ENCODE results near the gene JUP. TPM values are rescaled to one million over a fixed set of nuclear protein-coding genes. Genes with fewer than 3 reads are reported as not detected.

Gene JUP
- total RNA-seq, 1 donor from 2014 or later, result 58.3 TPM

DNA sequence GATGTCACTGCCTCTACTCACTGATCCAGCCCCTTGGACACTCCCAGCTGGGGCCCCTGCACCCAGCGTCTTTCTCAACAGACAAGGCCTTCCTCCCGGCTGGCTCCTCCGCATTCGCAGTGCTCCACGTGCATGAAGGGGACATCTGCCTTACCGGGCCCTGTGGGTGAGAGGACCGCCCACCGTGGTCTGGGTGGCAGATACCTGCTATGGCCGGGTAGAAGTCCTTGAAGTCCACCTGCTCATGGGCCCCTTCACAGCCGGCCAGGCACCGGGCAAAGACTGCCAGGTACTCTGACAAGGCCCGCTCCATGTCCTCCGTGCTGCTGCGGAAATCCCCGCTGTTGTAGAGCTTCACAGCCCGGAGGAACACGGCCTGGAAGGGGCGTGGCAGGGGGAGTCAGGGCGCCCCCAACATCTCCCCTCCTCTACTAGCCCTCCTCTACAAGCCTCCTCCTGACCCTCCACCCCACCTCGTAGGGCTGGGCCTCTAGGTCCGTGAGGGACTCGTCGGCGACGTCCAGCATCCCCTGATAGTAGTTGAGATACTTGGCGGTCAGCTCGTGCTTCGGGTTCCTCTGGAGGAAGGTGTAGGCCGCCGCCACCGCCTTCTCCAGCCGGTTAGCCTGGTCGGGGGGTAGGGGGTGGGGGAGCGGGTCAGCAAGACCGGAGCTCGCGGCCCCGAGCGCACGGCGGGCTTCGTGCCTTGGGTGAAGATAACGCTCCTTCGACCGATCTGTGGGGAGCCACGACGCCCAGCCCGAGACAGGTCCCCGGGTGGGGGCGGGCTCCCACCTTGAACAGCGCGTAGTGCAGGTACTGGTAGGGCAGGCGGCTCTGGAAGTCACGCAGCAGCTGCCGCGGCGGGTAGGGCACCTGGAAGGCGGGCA, 24.4 kb upstream of the JUP start:
- no peak for DNase-seq (ENCODE audit: low spot score)

DNA sequence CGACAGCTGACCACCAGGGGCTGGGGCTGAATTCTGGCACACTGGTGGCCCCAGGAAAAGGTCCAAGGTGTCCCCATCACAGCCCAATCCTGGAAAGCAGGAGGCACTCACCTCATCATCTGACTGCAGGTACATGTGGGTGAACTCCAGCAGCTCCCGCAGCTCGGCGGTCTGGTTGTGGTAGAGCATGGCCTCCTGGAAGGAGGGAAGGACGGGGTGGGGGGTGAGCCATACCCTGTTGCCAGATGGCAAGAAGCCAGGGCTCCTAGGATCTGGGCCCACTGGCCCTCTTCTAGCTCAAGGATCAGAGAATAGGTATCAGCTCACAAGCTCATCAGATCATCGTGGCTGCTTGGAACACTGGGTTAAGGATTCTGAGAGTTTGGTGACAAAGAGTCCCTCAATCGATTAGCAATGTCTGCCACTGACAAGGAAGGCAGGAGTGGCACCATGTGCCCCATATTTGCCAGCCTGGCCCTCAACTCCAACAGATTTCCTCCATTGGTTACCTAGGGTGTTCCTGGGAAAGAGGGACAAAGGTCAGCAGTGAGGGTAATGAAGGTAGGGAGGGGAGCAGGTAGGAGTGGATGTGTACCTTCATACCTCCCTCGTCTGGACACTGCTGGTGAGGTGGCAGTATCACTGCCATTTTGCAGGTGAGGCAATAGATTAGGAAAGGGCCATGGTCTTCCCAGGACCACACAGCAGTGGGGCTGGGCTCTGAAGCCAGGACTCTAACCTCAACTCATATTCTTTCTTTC, 20.4 kb upstream of the JUP start:
- DNase-seq (ENCODE audit: low spot score), result no peak

DNA sequence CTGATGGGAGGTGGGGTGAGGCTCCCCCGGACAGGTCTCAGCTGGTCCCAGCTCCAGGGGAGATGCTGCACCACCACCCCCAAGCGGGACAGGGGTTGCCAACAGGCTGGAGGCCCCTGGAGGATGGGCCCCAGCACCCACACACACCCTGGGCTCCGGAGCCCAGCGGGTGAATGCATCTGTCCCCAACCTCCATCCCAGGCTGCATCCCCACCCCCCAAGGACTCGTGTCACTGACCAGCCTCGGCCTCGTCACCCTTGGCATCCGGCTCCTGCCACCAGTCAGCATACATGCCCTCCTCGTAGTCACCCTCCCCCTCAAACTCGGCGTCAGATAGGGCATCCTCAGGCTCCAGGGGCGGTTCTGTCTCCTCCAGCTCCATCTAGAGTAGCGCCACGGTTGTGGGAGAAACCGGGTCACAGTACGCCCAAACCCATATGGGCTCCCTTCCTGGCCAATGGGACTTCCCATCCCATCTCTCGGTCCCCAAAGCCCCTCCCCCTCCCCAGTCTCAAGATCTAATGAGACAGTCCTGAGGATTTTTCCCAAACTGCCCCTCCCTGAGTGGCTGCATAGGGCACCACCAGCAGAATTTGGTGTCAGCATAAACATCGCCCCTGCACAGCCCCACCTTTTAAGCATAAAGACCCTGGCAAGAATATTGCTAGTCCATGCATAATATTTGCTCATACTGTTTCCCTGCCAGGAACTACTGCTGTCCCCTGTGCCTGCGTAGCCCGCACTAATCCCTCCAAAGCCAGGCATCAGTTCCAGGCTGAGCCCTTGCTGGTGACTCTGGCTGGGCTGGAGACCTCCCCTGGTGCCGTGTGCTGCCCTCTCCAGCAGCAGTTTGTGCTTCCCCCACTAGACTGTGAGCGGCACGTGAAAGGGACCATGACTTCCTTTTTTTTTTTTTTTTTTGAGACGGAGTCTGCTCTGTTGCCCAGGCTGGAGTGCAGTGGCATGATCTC, 16.8 kb upstream of the JUP start:
- no peak for DNase-seq (ENCODE audit: low spot score)

DNA sequence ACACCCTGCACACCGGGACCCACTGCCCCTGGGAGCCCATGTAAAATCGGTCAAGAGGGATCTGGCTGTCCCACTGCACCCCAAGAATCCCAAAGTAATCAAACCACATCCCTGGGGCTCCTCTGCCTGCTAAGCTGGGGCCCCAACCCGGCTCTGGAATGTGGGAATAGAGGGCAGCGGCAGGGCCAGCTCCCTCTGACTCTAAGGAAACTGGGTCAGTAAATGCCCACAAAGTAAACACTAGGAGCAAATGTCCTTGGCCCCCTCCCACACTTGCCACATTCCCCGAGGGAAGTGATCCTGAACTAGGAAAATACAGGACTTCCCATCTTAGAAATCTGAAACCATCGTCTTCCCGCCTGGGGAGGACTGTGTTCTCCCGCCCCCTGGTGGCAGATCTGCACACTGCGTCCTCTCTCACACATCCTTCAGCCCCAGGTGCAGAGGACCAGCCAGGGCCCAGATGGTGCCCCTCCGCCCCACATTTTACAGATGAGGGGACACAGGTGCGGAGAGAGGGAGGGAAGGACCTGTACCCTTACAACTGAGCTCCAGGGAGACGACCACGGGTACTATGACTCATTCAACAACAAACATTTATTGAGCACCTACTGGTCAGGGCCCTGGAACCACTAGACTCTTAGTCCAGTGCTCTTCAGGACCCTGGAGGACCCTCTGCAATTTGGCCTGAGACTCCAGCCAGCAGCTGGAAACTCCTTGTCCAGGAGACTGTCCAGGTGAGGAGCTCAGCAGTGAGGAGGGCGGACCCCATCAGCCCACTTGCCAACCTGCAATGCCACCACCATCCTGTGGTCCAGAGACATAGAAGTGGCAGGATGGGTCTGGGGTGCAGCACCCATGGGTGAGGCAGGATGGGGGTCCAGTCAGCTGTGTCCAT, 15.1 kb upstream of the JUP start:
- DNase-seq (ENCODE audit: low spot score), result peak; percentile 87

DNA sequence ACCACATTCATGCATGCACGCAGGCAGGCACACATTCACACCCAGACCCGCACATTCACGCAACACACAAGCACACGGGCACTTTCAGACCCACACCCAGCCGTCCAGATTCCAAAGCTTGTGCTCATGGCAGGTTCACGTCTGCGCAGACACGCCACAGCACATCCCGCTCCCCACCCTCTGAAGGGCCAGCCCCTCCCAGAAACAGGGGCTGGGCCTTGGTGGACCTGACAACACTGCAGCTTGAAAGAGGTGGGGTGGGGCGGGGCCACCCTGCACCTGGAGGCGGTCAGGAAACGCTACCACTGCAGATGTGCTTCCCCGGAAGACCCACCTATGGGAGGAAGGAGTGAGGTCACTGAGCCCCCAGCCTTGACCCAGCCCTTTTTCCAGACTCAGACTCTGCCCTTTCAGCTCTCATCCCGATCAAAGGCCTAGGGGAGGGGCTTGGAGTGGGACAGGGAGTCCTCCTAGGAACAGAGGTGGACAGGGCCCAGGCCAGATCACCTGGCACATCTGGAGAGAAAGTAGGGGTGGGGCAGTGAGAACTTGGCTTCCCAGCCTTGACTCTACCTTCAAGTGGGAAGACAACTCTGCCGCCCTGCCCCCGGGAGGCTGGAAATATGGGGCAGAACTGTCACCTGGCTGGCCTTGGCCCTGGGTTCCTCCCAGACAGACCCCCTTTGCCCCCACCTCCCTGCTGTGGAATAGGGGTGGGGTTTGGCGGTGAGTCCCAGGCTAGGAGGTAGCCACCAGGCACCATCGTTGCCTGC, 14.3 kb upstream of the JUP start:
- peak; percentile 93 for DNase-seq (ENCODE audit: low spot score)

DNA sequence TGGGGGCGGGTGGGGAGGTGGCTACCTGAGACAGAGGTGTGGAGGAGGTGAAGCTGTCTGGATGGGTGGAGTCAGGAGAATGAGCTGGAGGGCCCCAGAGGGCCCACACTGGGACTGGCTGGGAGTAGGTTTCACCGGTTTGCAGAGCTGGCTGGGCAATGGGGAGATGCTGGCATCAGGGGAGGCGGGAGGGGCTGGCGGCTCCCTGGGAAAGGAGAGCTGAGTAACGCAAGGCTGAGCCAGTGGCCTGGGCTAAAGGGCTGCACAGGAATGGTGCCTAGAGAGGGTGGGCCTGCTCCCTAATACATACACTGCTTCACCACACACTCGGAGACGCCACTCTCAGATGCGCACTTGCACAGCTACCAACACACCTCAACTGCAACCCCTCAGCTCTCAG, 12.9 kb upstream of the JUP start:
- no peak for DNase-seq (ENCODE audit: low spot score)

DNA sequence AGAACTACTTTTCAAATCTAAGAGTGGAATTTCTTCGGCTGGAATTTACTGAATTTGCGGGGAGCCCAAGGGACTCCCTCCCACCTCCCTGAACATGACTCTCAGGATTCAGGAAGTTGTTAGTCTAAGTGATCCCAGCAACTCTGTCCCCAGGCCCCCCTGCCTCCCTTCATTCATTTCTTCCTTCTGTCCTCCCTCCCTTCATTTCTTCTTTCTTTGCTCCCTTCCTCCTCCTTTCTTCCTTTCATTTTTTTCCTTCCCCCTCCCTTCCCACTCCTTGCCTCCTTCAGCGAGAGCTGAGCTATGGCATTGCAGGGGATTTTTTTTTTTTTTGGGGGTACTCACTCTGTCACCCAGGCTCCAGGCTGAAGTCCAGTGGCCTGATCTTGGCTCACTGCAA, 10.9 kb upstream of the JUP start:
- no peak for DNase-seq (ENCODE audit: low spot score)

DNA sequence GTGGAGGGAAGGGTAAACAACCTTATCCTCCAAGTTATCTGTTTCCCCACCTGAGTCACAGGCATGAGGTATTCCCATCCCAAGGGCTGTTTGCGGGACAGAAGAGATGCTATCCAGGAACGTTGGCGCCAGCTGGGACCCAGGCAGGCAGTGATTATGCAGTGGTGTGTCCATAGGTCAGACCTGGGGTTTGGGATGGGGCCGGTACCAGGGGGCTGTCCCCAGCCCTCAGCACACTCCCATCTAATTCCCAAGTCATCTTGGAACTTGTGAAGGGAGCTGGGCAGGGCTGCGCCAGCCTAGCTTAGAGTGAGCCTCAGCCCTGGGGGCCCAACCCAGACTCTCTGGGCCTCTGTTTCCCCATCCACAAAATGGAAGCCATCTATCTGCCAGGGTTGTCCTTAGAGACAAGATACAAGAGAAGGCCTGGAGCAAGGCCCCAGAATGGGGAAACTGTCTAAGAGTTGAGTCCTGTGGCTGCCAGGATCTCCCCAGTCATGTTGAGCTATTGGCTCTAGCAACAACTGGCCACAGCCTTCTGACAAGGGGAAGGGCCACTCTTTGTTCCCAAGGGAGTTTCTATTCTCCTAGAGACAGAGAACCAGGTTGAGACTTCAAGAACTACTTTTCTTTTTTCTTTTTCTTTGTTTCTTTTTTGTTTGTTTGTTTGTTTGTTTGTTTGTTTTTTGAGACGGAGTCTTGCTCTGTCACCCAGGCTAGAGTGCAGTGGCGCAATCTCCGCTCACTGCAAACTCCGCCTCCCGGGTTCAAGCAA, 9.8 kb upstream of the JUP start:
- no peak for DNase-seq (ENCODE audit: low spot score)

DNA sequence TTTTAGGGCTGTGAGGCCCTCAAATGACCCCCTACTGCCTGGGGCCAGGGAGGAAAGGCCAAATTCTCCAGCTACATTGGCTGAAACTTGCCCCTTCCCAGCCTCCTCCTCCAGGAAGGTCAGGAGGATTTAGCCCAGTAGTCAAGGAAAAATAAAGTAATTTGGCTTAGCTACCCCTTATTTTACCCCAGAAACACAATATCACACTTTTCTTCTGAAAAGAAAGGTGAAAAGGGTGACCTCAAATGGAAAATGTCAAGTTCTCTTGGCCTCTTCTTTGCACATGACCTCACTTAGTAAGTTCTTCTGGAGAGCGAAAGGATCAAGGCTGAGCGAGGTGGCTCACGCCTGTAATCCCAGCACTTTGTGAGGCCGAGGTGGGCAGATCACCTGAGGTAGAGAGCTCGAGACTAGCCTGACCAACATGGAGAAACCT, 8.0 kb upstream of the JUP start:
- no peak for DNase-seq (ENCODE audit: low spot score)

DNA sequence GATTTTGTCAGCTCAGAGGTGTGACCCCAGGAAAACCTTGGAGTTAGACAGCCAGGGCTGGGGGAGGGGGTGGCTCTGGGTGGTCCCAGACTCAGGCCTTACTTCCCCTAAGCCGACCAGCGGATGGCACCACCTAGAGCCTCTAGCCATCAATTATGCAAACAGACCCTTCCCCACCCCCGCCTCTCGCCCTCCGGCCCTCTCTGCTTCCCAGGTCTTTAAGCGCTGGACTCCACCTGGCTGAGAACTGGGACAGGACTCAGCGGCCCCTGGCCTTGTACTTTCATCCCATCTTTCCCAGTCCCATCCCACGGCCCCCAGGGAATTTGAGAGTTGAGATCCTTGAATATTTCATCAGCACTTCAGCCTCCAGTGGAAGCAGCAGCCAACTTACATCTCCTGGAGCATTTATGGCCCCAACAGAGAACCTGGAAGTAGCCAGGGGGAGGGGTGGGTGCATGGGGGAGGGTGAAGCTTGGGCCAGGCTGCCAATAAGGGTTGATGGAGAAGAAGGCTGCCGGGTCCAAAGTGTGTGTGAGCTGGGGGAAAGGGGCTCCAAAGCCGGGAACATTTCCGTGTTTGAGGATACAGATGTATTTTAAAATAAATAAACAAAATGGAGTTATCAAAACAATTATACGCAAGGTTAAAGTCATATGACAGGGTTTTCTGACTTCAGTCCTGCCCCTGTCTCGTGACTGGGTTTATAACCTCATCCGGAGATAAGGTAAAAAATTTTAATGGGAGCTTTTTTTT, 7.5 kb upstream of the JUP start:
- DNase-seq (ENCODE audit: low spot score), result no peak

DNA sequence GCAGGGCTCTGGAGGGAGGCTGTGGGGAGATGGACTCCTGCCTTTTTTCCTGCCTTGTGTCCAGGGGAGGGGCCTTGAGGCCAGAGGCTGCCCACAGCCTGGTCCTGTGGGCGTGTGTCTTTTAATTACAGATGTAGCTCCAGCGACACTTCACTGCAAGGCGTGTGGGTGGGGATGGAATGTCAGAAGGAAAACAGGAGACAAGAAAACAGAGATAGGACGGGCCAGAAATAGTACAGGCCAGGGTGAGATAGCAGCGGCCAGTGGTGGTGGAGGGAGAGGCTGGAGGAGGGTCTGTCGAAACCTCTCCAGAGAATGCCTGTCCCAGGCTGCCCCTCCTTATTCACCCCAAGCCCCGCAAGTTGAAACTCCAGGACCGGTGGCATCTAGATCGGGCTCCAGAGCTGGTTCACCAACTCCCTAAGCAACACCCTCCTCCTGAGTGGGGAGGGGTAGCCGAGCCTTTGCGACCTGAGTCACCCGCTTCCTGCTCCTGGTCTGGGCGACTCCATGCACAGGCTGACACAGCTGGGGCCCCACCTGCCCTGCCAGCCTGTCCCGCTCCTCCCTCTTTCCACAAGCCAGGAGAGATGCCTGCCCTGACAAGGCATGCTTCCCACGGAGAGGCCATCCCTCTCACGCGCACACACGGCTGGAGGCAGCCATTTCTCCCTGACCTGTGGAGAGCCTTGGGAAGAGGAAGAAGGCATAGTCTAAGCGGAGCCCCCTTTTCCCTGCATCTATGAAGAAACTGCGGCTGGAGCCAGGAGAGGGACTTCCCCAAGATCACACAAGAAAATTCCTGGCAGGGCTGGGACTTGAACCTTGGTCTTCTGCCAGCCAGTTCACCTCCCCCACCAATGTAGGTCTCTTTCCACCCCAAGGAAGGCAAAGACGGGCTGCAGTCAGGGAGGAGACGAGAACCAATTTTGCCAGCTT, 6.6 kb upstream of the JUP start:
- DNase-seq (ENCODE audit: low spot score), result peak; percentile 85

DNA sequence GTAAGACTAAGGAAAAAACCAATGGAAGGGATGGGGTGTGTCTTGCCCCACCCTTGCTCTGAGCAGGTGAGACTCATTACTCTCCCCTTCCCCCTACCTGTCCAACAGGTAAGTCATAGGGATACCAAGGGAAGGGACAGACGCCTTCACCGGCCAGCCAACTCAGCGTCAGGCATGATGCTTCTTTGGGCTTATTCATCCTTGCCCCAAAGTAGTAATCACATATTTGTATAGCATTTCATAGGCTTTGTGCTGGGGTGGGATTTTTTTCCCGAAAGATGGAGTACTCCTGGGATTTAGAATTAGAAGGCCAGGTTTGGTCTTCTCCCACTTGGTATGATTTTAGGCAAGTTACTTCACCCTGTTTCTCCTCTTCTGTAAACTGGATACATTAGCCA, 509 bp upstream of the JUP start:
- no peak for DNase-seq (ENCODE audit: low spot score)

DNA sequence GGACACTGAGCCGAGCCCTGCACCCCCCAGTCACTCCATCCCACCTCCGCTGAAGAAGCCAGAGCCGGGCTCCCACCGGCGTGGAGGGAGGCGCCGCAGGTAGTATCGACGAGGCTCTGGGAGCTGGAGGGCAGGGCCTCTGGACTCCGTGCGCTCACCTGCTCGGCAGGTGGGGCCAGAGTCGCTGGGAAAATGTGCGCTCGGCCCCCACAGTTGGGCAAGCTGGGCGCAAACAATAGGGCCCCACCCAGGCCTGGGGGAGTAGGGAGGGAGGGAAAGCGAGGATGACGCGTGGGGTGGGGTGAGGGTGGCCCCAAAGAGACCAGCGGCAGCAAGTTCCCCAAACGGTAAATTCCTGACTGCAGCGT, 668 bp downstream of the JUP start:
- peak; percentile 46 for DNase-seq (ENCODE audit: low spot score)

DNA sequence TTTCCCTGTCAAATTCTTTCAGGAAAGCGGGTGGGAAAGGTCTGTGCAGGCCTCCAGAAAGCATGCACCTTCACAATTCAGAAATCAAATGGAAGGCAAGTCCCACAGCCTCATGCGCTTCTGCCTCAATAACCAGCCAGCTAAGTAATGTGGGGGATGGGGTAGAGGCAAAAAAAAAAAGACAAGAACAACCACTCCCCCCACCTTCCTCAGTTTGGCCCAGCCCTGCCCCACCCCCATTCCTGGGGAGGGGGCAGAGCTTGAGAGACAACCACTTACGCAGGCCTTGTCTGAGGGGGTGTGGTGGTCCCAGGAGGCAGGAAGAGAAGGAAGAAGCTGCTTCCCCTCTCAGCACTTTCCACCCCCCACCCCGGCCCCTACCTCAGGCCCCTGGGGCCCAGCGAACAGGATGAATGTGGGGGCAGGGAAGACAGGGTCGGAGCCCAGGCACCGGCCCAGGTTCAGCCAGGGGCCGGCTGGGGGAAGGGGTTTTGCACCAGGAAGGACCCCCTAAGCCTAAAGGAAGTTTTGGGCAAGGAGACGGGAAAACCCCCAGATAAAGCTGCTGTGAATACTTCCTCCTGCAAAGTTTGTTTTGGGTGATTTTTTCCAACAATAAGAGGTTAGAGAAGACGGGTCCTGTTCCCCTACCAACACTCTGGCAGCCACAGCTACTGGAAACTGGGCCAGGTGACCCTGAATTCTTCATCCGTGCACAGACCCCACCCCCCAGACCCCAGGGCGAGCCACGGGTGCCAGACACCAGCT, 1.2 kb downstream of the JUP start:
- peak; percentile 76 for DNase-seq (ENCODE audit: low spot score)

DNA sequence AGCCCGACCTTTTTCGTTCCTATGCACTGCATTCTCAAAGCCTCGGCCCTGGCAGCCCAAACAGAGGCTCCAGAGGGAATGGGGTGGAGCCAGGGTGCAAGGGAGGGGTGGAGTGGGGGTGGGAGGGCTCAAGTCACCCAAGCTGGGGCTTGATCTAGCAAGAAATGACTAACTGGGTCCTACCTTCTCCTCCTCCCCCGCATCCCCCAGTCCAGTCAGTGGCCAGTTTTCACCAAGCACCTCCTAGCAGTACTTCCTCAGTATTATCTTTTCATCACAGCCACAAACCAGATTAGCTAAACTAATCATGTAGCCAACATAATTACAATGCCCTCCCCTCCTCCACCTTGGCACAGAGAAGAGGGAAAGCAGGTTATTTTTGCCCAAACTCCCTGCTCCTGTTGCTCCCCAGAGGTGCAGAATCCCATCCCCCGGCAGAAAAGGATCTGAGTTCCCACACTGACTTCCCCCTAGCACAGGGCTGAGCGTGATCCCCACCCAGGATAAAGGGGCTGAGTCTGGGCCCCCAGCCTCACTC, 2.2 kb downstream of the JUP start:
- DNase-seq (ENCODE audit: low spot score), result peak; percentile 59

DNA sequence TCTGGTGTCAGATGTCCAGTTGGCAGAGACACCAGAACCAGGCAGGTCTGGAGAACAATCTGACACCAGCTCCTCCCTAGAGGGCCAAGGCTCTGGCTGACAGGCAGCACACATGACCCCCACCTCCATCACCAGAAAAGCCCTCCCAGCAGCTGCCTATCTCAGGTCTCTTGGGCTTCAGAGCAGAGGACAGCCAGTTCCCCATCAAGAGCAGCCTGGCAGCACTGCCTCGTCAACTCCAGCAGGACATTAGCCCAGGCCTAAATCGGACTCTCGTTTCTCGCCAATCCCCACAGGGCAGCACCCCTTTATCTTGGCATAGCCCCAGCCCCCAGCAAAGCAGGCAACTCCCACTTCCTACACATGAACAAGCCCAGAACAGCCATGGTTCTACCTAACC, 4.4 kb downstream of the JUP start:
- no peak for DNase-seq (ENCODE audit: low spot score)

Data from umbilical cord (tissue), 2 donors.